ENCODE results near the gene SOX8.
A peak's percentile ranks its signal among the peaks of the same experiment; 100 is the strongest.

Gene SOX8

GRCh38 chr16:959232-960040, 22.1 kb upstream of the SOX8 start:
- DNase-seq, result no peak

GRCh38 chr16:962366-962765, 19.2 kb upstream of the SOX8 start:
- no peak for DNase-seq

- no peak for DNase-seq
Measured at GRCh38 chr16:962901-963814, 18.4 kb upstream of the SOX8 start.

GRCh38 chr16:963913-964312, 17.7 kb upstream of the SOX8 start:
- peak; percentile 13 for DNase-seq

- peak; percentile 80 for DNase-seq
Measured at GRCh38 chr16:964356-965035, 17.1 kb upstream of the SOX8 start.

- no peak for DNase-seq
Measured at GRCh38 chr16:965036-965395, 16.6 kb upstream of the SOX8 start.

GRCh38 chr16:965487-965886, 16.1 kb upstream of the SOX8 start:
- DNase-seq, result no peak

GRCh38 chr16:966035-966434, 15.5 kb upstream of the SOX8 start:
- DNase-seq, result no peak

- no peak for DNase-seq
Measured at GRCh38 chr16:966505-966904, 15.1 kb upstream of the SOX8 start.

- DNase-seq, result no peak
Measured at GRCh38 chr16:967077-967541, 14.5 kb upstream of the SOX8 start.

- no peak for DNase-seq
Measured at GRCh38 chr16:967546-968295, 13.8 kb upstream of the SOX8 start.

GRCh38 chr16:968620-969019, 12.9 kb upstream of the SOX8 start:
- DNase-seq, result no peak

- DNase-seq, result no peak
Measured at GRCh38 chr16:969508-970385, 11.8 kb upstream of the SOX8 start.

GRCh38 chr16:970386-970765, 11.2 kb upstream of the SOX8 start:
- no peak for DNase-seq

- peak; percentile 97 for DNase-seq
Measured at GRCh38 chr16:970766-971581, 10.6 kb upstream of the SOX8 start, which contains the start of gene LMF1. TSS of gene LMF1 (minus strand) at chr16:970984. CDS start at chr16:970980, 4 bp downstream.

- DNase-seq, result no peak
Measured at GRCh38 chr16:971582-971905, 10.0 kb upstream of the SOX8 start.

GRCh38 chr16:971981-972315, 9.6 kb upstream of the SOX8 start:
- DNase-seq, result no peak

- DNase-seq, result no peak
Measured at GRCh38 chr16:972316-973002, 9.1 kb upstream of the SOX8 start.

GRCh38 chr16:973366-973765, 8.2 kb upstream of the SOX8 start:
- no peak for DNase-seq

- DNase-seq, result no peak
Measured at GRCh38 chr16:974001-974601, 7.5 kb upstream of the SOX8 start.

Measured in CD4-positive, alpha-beta T cell treated with Interleukin-12 subunit alpha and Interleukin-12 subunit beta, for 1 hour (primary cell).